ENCODE results near the gene USP5.

GRCh38 chr12:6839482-6840201 lies 12.3 kb upstream of the USP5 start:
- TF ChIP-seq CTCF (IDR thresholded peaks at IDR 0.05) (no peak), EZH2 (IDR thresholded peaks at IDR 0.05) (no peak)

Measured in neural progenitor cell (in vitro differentiated cells).